HepG2 (cell line): Measurements from ENCODE around the gene ZNF343. TPM values are rescaled to one million over a fixed set of nuclear protein-coding genes. Genes with fewer than 3 reads are reported as not detected.

Experiments used
- E2F5 ChIP-seq: sonication (generic); formaldehyde crosslinking; conservative IDR thresholded peaks from 2 replicates; pipeline ENCODE4 v1.4.0; 2020; ENCODE audit warnings: missing genetic modification reagents
- IKZF5 ChIP-seq: IDR thresholded peaks from 2 replicates; pipeline ENCODE4 v1.6.1; 2018; ENCODE audit warnings: missing genetic modification reagents, mild to moderate bottlenecking, missing compliant biosample characterization
- MYNN ChIP-seq: sonication (generic); formaldehyde crosslinking; IDR thresholded peaks from 2 replicates; pipeline ENCODE4 v1.4.0; 2020; ENCODE audit warnings: mild to moderate bottlenecking, low read depth, missing genetic modification reagents
- RAD51 ChIP-seq: fragments of 450-650 bp; IDR thresholded peaks from 2 replicates; pipeline ENCODE4 v1.6.1; 2016; ENCODE audit warnings: borderline replicate concordance
- SUZ12 ChIP-seq: fragments of 150-350 bp; IDR thresholded peaks from 2 replicates; pipeline ENCODE4 v1.6.1; 2014; ENCODE audit warnings: low read depth, low read length
- TSC22D2 ChIP-seq: sonication (generic); formaldehyde crosslinking; IDR thresholded peaks from 2 replicates; pipeline ENCODE4 v1.5.1; 2020; ENCODE audit warnings: missing genetic modification reagents, mild to moderate bottlenecking, borderline replicate concordance
- ZBED4 ChIP-seq: sonication (generic); formaldehyde crosslinking; IDR thresholded peaks from 2 replicates; pipeline ENCODE4 v1.4.0; 2020; ENCODE audit warnings: missing genetic modification reagents, borderline replicate concordance
- ZNF407 ChIP-seq: sonication (generic); formaldehyde crosslinking; IDR thresholded peaks from one replicate; pipeline ENCODE4 v1.5.1; 2020; ENCODE audit warnings: mild to moderate bottlenecking, missing genetic modification reagents; ENCODE audit errors: not compliant biosample characterization
- ZNF766 ChIP-seq: sonication (generic); formaldehyde crosslinking; IDR thresholded peaks from 2 replicates; pipeline ENCODE4 v1.5.0; 2020; ENCODE audit warnings: missing genetic modification reagents, borderline replicate concordance
- ZNF768 ChIP-seq: sonication (generic); formaldehyde crosslinking; IDR thresholded peaks from 2 replicates; pipeline ENCODE4 v1.4.0; 2020; ENCODE audit warnings: missing genetic modification reagents
- ZNF800 ChIP-seq: sonication (generic); formaldehyde crosslinking; IDR thresholded peaks from 2 replicates; pipeline ENCODE4 v1.4.0; 2020; ENCODE audit warnings: missing genetic modification reagents
- polyA plus RNA-seq, 8 experiments: library from polyadenylated mRNA; depleted of rRNA in 3 of 8; stranded (reverse) in 7 of 8; unstranded in 1 of 8; fragments of >200 nt; fragmentation: Illumina TruSeq in 4 of 8; extraction: Trizol in 4 of 8; gene quantifications; 2 replicates each; pipeline versions ENCODE4 v1.2.1 to v1.2.3, GENCODE V29; 2011 to 2016; ENCODE audit warnings: low read depth in 4 of 8, missing spikeins in 1 of 8, mixed read lengths in 1 of 8; ENCODE audit not compliant: insufficient read depth in 1 of 8
- total RNA-seq, 5 experiments: library from RNA; depleted of rRNA; stranded (reverse); fragments of >200 nt; fragmentation: Illumina TruSeq; extraction: Trizol; gene quantifications; 2 replicates each; pipeline ENCODE4 v1.2.3, GENCODE V29; 2016; ENCODE audit warnings: low read depth in 1 of 5

The ZNF343 gene
- total and polyA plus RNA-seq, 2 of the 13 experiments (the other 11 are each of a cell fraction or from before 2014, with no cell fraction given) = 16.4 to 22.1 TPM

GRCh38 chr20:2508631-2509467, at the start of gene ZNF343 (continued):
- TF ChIP-seq ZNF407 (CRISPR knock-in tag) = peak; percentile 95
- no peak; the same call in 1 of the 2 replicates for TF ChIP-seq ZNF768 (CRISPR knock-in tag)
- peak; percentile 22 for TF ChIP-seq ZBED4 (CRISPR knock-in tag)
- TF ChIP-seq ZNF800 (CRISPR knock-in tag) = no peak
- no peak for TF ChIP-seq RAD51
- peak; percentile 58; the same call in 1 of the 2 replicates for TF ChIP-seq IKZF5 (CRISPR knock-in tag)
- peak; percentile 92; the same call in 1 of the 2 replicates for TF ChIP-seq ZNF766 (CRISPR knock-in tag)
- peak; percentile 80 for TF ChIP-seq MYNN (CRISPR knock-in tag)
- TF ChIP-seq TSC22D2 (CRISPR knock-in tag) = peak; percentile 86; the same call in 1 of the 2 replicates
- TF ChIP-seq E2F5 (CRISPR knock-in tag) = no peak; the same call in 1 of the 2 replicates
- TF ChIP-seq SUZ12 = peak; percentile 84
